HG03159 (cell line): Measurements from ENCODE around the gene KRTAP24-1.

Experiments
- ATAC-seq: cut with Tn5 transposase; IDR thresholded peaks from one replicate; pipeline ENCODE4 v1.9.1; 2021; ENCODE audit warnings: mild to moderate bottlenecking, moderate library complexity; ENCODE audit not compliant: unreplicated experiment

KRTAP24-1 gene

DNA sequence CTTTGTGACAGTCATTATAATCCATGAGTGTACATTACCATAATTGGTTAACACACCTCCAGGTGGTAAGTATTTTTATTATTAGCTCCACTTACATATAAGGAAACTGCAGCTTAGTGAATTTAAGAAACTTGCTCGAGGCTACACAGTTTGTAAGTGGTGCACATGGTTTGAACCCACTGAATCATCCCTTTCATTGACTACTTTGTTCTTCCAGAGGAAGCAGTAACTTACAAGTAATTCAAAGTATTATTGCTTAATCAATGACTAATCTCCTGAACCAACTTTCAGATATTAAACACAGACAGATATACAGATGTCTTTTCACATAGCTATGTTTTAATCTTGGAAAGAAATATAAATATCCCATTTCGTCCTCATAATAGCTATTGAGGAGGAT is 48.1 kb downstream of the KRTAP24-1 start:
- no peak for ATAC-seq

DNA sequence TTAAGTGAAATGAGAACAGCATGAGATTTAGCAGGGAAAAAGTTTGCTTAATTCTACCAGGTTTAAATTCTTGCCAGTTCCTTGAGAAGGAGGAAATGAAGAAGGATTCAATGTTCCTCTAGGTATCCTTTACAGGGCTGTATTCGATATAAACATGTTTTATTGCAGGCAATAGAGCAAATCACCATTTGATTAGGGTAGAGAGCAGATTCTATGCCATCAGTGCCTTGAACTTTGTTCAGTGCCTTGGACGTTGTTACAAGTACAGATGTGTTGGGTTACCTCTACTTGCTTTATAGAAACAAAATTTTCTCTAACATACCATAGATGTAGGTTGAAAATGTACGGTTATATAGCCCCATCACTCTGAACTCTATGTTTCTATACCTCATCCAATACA is 48.7 kb downstream of the KRTAP24-1 start:
- ATAC-seq: no peak

- ATAC-seq: no peak
These were observed 49.3 kb downstream of the KRTAP24-1 start for GRCh38 chr21:30233228-30234020.

GRCh38 chr21:30232011-30232410 is 50.7 kb downstream of the KRTAP24-1 start:
- ATAC-seq: no peak
